Heart right ventricle (tissue), 16 donors: ENCODE data around the gene UBAC2. TPM values are rescaled to one million over a fixed set of nuclear protein-coding genes. Genes with fewer than 3 reads are reported as not detected.

ENCODE experiments used
- ATAC-seq, 8 donors: fragments of 200-7000 bp; cut with Tn5 transposase; one replicate each; pipeline ENCODE4 v1.9.1; 2020; ENCODE audit warnings: mild to moderate bottlenecking in 8 of 8, moderate library complexity in 8 of 8, moderate number of reproducible peaks in 1 of 8
- DNase-seq, 2 donors: peaks; one replicate each; pipeline ENCODE4 v3.0.0-alpha.2; 2020
- H3K27ac ChIP-seq, 10 donors: fragments of 200-600 bp; sonication (generic) in 2 of 10; one replicate each; pipeline versions ENCODE4 v1.5.0 to v1.8.0; 2020 to 2022; ENCODE audit warnings: mild to moderate bottlenecking in 3 of 10
- H3K27me3 ChIP-seq, 7 donors: fragments of 200-600 bp; one replicate each; pipeline ENCODE4 v1.8.0; 2021 to 2022; ENCODE audit warnings: mild to moderate bottlenecking in 2 of 7
- H3K36me3 ChIP-seq, 9 donors: fragments of 200-600 bp; sonication (generic) in 1 of 9; one replicate each; pipeline versions ENCODE4 v1.5.0 to v1.8.0; 2020 to 2022; ENCODE audit warnings: mild to moderate bottlenecking in 2 of 9
- H3K4me1 ChIP-seq, 9 donors: fragments of 200-600 bp; sonication (generic) in 1 of 9; one replicate each; pipeline versions ENCODE4 v1.5.0 to v1.8.0; 2020 to 2022; ENCODE audit warnings: mild to moderate bottlenecking in 4 of 9
- H3K4me3 ChIP-seq, 10 donors: fragments of 200-600 bp; sonication (generic) in 2 of 10; one replicate each; pipeline versions ENCODE4 v1.5.0 to v1.8.0; 2020 to 2022; ENCODE audit warnings: mild to moderate bottlenecking in 7 of 10, moderate library complexity in 2 of 10
- H3K9me3 ChIP-seq, 11 donors: fragments of 200-600 bp in 10 of 11; sonication (generic) in 2 of 11; one replicate each; pipeline versions ENCODE4 v1.5.0 to v1.8.0; 2013 to 2022; ENCODE audit warnings: mild to moderate bottlenecking in 2 of 11, control low read depth in 1 of 11, moderate library complexity in 1 of 11
- WGBS, 2 donors: extraction: QIAGEN DNeasy Blood & Tissue Kit; methylation state at CpG; one replicate each; pipeline ENCODE4 v1.1.7; 2013; ENCODE audit warnings: inconsistent platforms in 1 of 2; 5-methylcytosine and 5-hydroxymethylcytosine counted together
- intact Hi-C, 10 donors: fragments of 100-400 bp; cut with DNase I; formaldehyde crosslinking; loops; one replicate each; pipeline versions ENCODE4 v1.11.1 to v1.14.2; 2022
- polyA plus RNA-seq, 2 donors: library from polyadenylated mRNA; stranded (reverse); fragments of 200-250 nt; gene quantifications; one replicate each; pipeline ENCODE4 v1.2.3, GENCODE V29; 2013
- total RNA-seq, 10 donors: library from RNA; stranded (reverse); fragmentation: NEBNext Ultra II Directional in 3 of 10; extraction: Animal tissue kit (Norgen Biotek cat#: 25700) in 3 of 10; gene quantifications; one replicate each; pipeline versions ENCODE4 v1.2.1 to v1.2.4, GENCODE V29; 2021 to 2023
- TF ChIP-seq, protein P1 (sequence below), 9 donors: fragments of 200-600 bp; sonication (generic) in 2 of 9; IDR thresholded peaks; one replicate each; pipeline versions ENCODE4 v1.5.0 to v1.8.0; 2021 to 2022; ENCODE audit warnings: antibody characterized with exemption in 9 of 9, mild to moderate bottlenecking in 5 of 9, moderate library complexity in 1 of 9
- donor health status: Arrhythmogenic right ventricular cardiomyopathy.
- donor health status: ischemic (EF 13 %, LVEDD 7.1; RV severe dilation, severe dysfunction).
- donor health status: healthy with polysubstance abuse.
- donor health status: DM: no; HTN: yes; CAD: no.
- donor health status: DM: no; HTN: no; CAD: no.
- donor health status: ischemic (EF 25% LVEDD 6.9; RV normal size, moderate dysfunction).
- donor health status: ischemic (EF 25% LVEDD 5.7; RV mildly dilated, moderate dysfunction).
- donor health status: healthy.
- donor health status: DM: yes; HTN: yes; CAD: no.
- donor health status: Ischemic cardiomyopathy.
- donor health status: ischemic (EF 35%, LVEDD 5.7; RV mildly dilated, moderate dysfunction).
- donor health status: nonischemic (EF 11% LVEDD 7.7; RV severe dilation, severe dysfunction).
- donor health status: DM: yes; HTN: yes; CAD: no.
- donor health status: PGD.
- donor health status: ischemic (EF 29% LVEDD 5.4; RV normal size, mild dysfunction).
- donor health status: nonischemic (EF 23%, LVEDD 6.1; RV moderate dilation, normal function).

Gene UBAC2
- total and polyA plus RNA-seq, 12 donors: 31.8 to 60.4 (median 47.0) TPM

DNA sequence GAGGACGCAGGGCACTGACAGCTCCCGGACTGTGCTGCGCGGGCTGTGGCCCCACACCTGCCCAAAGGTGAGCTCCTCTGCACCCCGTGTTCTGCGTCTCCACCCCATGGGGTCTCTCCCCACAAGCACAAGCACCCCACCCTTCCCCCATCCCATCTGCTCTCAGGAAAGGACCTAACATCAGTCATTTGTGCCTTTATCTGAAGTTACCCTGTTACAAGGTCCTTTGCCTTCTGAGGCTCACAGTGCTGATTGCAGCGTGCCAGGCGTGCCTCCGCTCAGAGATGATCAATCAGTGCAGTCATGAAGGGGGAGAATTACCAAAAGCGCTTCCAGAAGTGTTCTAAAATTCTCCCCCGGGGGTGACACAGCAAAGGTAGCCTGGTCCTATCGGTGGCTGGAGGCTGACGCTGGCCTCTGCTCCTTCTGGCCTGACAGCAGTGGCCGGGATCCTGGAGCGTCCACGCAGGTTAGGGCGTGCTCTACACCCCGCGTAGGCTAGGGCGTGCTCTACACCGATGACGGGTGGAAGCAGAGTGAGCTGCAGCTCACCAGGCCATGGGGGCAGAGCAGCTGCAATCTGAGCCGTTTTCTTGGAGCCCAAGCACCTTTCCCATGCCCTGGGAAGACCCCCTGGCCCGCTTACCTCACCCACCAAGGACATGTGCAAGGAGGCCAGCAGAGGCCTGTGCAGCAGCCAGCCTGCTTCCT is 215.9 kb downstream of the UBAC2 start:
- Histone ChIP-seq H3K27me3 (peaks cover 0 to 28% (median 17%) of the 10 kb centered on the region in 7 donors), H3K27ac (no peak overlapping the region), H3K9me3 (peaks cover 0 to 6% (median 0%) of the 10 kb centered on the region in 11 donors), H3K36me3 (no peaks in the 10 kb centered on the region), H3K4me1 (peaks cover 0 to 27% (median 0%) of the 10 kb centered on the region in 9 donors), H3K4me3 (no peak overlapping the region)
- 70 to 81% methylated on average over 24 of the region's 24 CpGs for WGBS, 2 donors
- intact Hi-C loops: no loop called here
- TF ChIP-seq, protein P1, sequence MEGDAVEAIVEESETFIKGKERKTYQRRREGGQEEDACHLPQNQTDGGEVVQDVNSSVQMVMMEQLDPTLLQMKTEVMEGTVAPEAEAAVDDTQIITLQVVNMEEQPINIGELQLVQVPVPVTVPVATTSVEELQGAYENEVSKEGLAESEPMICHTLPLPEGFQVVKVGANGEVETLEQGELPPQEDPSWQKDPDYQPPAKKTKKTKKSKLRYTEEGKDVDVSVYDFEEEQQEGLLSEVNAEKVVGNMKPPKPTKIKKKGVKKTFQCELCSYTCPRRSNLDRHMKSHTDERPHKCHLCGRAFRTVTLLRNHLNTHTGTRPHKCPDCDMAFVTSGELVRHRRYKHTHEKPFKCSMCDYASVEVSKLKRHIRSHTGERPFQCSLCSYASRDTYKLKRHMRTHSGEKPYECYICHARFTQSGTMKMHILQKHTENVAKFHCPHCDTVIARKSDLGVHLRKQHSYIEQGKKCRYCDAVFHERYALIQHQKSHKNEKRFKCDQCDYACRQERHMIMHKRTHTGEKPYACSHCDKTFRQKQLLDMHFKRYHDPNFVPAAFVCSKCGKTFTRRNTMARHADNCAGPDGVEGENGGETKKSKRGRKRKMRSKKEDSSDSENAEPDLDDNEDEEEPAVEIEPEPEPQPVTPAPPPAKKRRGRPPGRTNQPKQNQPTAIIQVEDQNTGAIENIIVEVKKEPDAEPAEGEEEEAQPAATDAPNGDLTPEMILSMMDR (IDR thresholded peaks at IDR 0.05): no peak
- DNase-seq (no peak), ATAC-seq (no peak)

DNA sequence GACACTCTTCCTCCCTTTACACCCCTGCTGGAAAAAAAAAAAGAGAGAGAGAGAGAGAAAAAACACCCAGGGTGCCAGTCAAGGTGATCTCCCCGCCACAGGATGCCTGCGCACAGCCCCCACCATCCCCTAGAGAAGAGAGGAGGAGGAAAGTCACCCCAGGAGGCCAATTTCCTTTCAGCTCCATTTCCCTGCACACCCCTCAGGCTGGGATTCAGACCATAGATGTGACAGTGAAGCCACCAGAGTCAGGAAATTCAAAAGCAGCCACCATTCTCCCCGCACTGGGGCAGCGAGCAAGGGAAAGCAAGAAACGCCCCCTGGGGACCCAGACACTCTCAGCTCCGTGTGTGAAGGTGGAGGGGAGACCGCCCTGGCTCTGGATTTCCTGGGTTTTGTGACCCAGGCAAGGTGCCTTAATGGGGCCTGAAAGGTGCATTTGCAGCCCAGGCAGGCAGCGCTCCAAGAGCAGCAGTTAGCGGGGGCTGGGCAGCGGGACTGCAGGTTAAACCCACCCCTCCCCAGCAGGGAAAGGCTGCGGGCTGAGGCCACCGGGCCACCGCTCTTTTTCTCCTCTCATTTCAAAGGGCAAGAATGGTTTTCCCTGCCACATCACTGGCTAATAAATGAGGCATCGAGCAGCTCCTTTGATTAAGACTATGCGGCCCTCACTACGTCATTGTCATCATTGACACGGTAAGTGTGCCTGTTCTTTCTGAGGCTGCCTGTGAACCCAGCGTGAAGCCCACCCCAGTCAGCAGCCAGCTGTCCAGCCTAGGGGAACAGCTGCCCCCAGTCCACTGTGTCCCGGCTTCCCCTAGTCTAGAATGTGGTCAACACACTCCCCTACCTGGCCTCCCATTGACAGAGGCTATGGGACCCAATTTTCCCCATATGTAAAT is 216.8 kb downstream of the UBAC2 start:
- no peak for DNase-seq
- TF ChIP-seq, protein P1 (IDR thresholded peaks at IDR 0.05): no peak
- intact Hi-C loops: no loop called here
- ATAC-seq: no peak
- Histone ChIP-seq H3K4me1 (peaks cover 0 to 31% (median 0%) of the 10 kb centered on the region in 9 donors), H3K27me3 (peaks cover 0 to 29% (median 20%) of the 10 kb centered on the region in 7 donors), H3K4me3 (no peak overlapping the region), H3K27ac (no peak overlapping the region), H3K9me3 (no peaks in the 10 kb centered on the region), H3K36me3 (no peaks in the 10 kb centered on the region)
- 55 to 66% methylated on average over 19 of the region's 19 CpGs for WGBS, 2 donors

GRCh38 chr13:99418103-99418842 is 217.6 kb downstream of the UBAC2 start:
- Histone ChIP-seq H3K27ac (no peak overlapping the region), H3K9me3 (no peaks in the 10 kb centered on the region), H3K4me1 (peaks cover 0 to 31% (median 0%) of the 10 kb centered on the region in 9 donors), H3K27me3 (peaks cover 0 to 29% (median 20%) of the 10 kb centered on the region in 7 donors), H3K4me3 (no peak overlapping the region), H3K36me3 (no peaks in the 10 kb centered on the region)
- intact Hi-C loops: no loop called here
- DNase-seq (no peak), ATAC-seq (no peak)
- TF ChIP-seq, protein P1 (IDR thresholded peaks at IDR 0.05): no peak
- WGBS, 2 donors: 75% methylated on average over 15 of the region's 15 CpGs

DNA sequence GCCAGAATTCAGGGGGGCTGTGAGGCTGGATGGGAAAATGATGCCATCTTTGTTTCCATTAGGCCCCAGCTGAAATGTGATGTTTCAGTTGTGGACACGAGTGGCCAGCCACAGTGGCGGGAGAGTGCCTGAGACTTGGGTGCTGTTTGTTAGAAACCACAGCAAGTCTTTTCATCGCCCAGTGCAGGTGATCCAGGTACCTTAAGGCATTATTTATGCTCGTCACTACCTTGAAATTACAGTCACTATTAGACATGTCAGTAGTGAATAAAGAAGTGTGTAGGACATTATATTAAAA is 218.1 kb downstream of the UBAC2 start:
- Histone ChIP-seq H3K36me3 (no peaks in the 10 kb centered on the region), H3K4me3 (no peak overlapping the region), H3K4me1 (peaks cover 0 to 31% (median 0%) of the 10 kb centered on the region in 9 donors), H3K27ac (no peak overlapping the region), H3K27me3 (peaks cover 0 to 29% (median 20%) of the 10 kb centered on the region in 7 donors), H3K9me3 (no peaks in the 10 kb centered on the region)
- WGBS, 2 donors: 86 to 94% methylated on average over 4 of the region's 4 CpGs
- DNase-seq: no peak
- no peak for ATAC-seq
- TF ChIP-seq, protein P1 (IDR thresholded peaks at IDR 0.05): no peak
- intact Hi-C loops: no loop called here
